NT2/D1 (cell line): ENCODE measurements around the gene PCARE.

Experiments
- YY1 ChIP-seq: IDR thresholded peaks from 2 replicates; pipeline ENCODE4 v1.6.1; 2011; ENCODE audit not compliant: insufficient read length, insufficient read depth
- ZNF274 ChIP-seq: IDR thresholded peaks from 2 replicates; pipeline ENCODE4 v1.6.1; 2011; ENCODE audit warnings: mild to moderate bottlenecking, low read depth, low read length

GRCh38 chr2:29042561-29043075 is 31.7 kb downstream of the PCARE start:
- TF ChIP-seq ZNF274 (no peak), YY1 (no peak)
